ENCODE results near the gene B3GAT1. TPM values are rescaled to one million over a fixed set of nuclear protein-coding genes. Genes with fewer than 3 reads are reported as not detected.

Gene B3GAT1
- total RNA-seq, 2 donors from 2014 or later = 20.6 to 29.5 TPM

DNA sequence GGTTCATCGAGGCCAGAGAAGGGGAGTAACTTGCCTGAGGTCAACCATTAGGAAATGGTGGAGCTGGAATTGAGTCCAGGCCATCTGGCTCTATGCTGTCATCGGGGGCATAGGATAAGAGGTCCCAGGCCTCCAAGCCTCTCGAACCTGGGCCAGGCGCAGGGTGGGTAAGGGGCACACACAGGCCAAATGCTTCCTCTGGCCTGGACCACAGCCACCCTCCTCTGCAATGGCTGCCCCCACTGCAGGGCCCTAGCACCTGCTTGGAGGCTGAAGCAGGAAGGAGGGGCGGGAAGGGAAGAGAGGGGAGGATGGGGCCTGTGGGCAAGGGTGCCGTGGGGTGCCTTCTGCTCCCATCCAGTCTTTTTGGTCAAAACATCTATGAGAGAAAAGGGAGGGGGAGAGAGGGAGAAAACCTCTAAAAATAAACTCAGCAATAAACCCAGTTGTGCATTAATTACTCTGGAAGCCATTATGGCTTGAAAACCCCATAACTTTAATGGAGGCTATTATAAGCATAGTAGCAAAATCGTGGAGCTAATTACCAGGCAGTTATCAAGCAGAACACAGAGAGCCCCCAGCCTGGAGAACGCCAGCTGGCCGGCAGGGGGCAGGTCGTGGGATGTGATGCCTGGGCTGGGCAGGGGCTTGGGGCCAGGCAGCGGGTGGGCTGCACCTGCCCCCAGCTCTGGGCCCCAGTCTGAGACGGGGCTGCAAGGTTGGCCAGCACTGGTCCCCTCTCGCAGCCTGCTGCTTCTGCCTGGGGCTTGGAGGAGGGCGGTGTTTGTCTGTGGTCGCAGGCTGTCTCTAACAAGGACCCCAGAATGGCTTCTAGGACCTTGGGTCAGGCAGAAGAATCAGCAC is 21.1 kb downstream of the B3GAT1 start:
- Mint-ChIP-seq H3K27me3 (ENCODE audit: insufficient read depth) (no peaks in the 10 kb centered on the region), H3K27ac (no peak overlapping the region), H3K4me1 (peaks cover 2% of the 10 kb centered on the region), H3K4me3 (no peak overlapping the region), H3K36me3 (ENCODE audit: low read depth) (no peaks in the 10 kb centered on the region), H3K9me3 (no peaks in the 10 kb centered on the region)
- WGBS, 2 experiments (ENCODE audit: insufficient coverage in 1 of 2, insufficient read length in 1 of 2) = 83 to 88% methylated on average over 3 to 14 of the region's 15 CpGs
- Histone ChIP-seq H3K9ac (ENCODE audit: extremely low read depth, low read length, poor library complexity, severe bottlenecking) (no peak overlapping the region), H3K4me3 (ENCODE audit: low read length) (no peak overlapping the region), H3K27ac (ENCODE audit: low read depth, low read length) (no peak overlapping the region), H3K36me3 (ENCODE audit: control insufficient read depth, insufficient read depth, low read length) (no peaks in the 10 kb centered on the region), H3K9me3 (ENCODE audit: control insufficient read depth, low read length) (no peaks in the 10 kb centered on the region), H3K4me1 (ENCODE audit: control insufficient read depth, insufficient read depth, low read length) (no peaks in the 10 kb centered on the region), H3K27me3 (ENCODE audit: control insufficient read depth, insufficient read depth, low read length, poor library complexity, severe bottlenecking) (no peaks in the 10 kb centered on the region)
- peak; percentile 47 for TF ChIP-seq CTCF (conservative IDR thresholded peaks at IDR 0.05)
- no peak for DNase-seq

- Histone ChIP-seq H3K27ac (ENCODE audit: low read depth, low read length) (no peak overlapping the region), H3K9me3 (ENCODE audit: control insufficient read depth, low read length) (no peaks in the 10 kb centered on the region), H3K4me3 (ENCODE audit: low read length) (no peak overlapping the region), H3K9ac (ENCODE audit: extremely low read depth, low read length, poor library complexity, severe bottlenecking) (no peak overlapping the region), H3K36me3 (ENCODE audit: control insufficient read depth, insufficient read depth, low read length) (no peaks in the 10 kb centered on the region), H3K4me1 (ENCODE audit: control insufficient read depth, insufficient read depth, low read length) (no peaks in the 10 kb centered on the region), H3K27me3 (ENCODE audit: control insufficient read depth, insufficient read depth, low read length, poor library complexity, severe bottlenecking) (no peaks in the 10 kb centered on the region)
- WGBS, 2 experiments (ENCODE audit: insufficient coverage in 1 of 2, insufficient read length in 1 of 2) = 93 to 97% methylated on average over 15 to 25 of the region's 25 CpGs
- Mint-ChIP-seq H3K4me3 (no peak overlapping the region), H3K9me3 (no peaks in the 10 kb centered on the region), H3K27ac (no peak overlapping the region), H3K27me3 (ENCODE audit: insufficient read depth) (no peaks in the 10 kb centered on the region), H3K36me3 (ENCODE audit: low read depth) (no peaks in the 10 kb centered on the region), H3K4me1 (peaks cover 2% of the 10 kb centered on the region)
- TF ChIP-seq CTCF (conservative IDR thresholded peaks at IDR 0.05) = no peak
- no peak for DNase-seq
These were observed 22.4 kb downstream of the B3GAT1 start for GRCh38 chr11:134389464-134390180.

DNA sequence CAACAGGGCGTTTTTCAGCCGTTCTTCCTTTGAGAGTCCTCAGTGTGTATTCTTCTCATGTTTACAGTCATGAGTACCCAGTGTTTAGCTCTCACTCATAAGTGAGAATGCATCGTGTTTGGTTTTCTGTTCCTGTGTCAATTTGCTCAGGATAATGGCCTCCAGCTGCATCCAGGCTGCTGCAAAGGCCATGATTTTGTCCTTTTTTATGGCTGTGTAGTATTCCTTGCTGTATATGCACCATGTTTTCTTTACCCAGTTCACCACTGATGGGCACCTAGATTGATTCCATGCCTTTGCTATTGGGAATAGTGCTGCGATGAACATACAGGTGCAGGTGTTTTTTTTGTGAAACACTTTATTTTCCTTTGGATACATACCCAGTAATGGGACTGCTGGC is 23.5 kb downstream of the B3GAT1 start:
- Histone ChIP-seq H3K27ac (ENCODE audit: low read depth, low read length) (no peak overlapping the region), H3K4me1 (ENCODE audit: control insufficient read depth, insufficient read depth, low read length) (no peaks in the 10 kb centered on the region), H3K4me3 (ENCODE audit: low read length) (no peak overlapping the region), H3K9me3 (ENCODE audit: control insufficient read depth, low read length) (no peaks in the 10 kb centered on the region), H3K36me3 (ENCODE audit: control insufficient read depth, insufficient read depth, low read length) (no peaks in the 10 kb centered on the region), H3K27me3 (ENCODE audit: control insufficient read depth, insufficient read depth, low read length, poor library complexity, severe bottlenecking) (no peaks in the 10 kb centered on the region), H3K9ac (ENCODE audit: extremely low read depth, low read length, poor library complexity, severe bottlenecking) (no peak overlapping the region)
- Mint-ChIP-seq H3K36me3 (ENCODE audit: low read depth) (no peaks in the 10 kb centered on the region), H3K27ac (no peak overlapping the region), H3K27me3 (ENCODE audit: insufficient read depth) (no peaks in the 10 kb centered on the region), H3K9me3 (no peaks in the 10 kb centered on the region), H3K4me3 (no peak overlapping the region), H3K4me1 (peaks cover 2% of the 10 kb centered on the region)
- DNase-seq = no peak
- no peak for TF ChIP-seq CTCF (conservative IDR thresholded peaks at IDR 0.05)
- WGBS, 2 experiments (ENCODE audit: insufficient coverage in 1 of 2, insufficient read length in 1 of 2) = 84 to 96% methylated on average over 3 to 4 of the region's 4 CpGs

Measured in endodermal cell (in vitro differentiated cells).